Suprapubic skin (tissue), 4 donors: Measurements from ENCODE around the gene ZNF526.

Source experiments
- CTCF ChIP-seq, 2 donors: fragments of 200-600 bp in 1 of 2; fragments of 450-650 bp in 1 of 2; sonication (generic) in 1 of 2; IDR thresholded peaks; one replicate each; pipeline ENCODE4 v1.5.1; 2016 to 2019; ENCODE audit warnings: antibody characterized with exemption in 2 of 2, mild to moderate bottlenecking in 1 of 2, moderate library complexity in 1 of 2
- POLR2A ChIP-seq, 2 donors: fragments of 450-650 bp; IDR thresholded peaks; one replicate each; pipeline ENCODE4 v1.6.1; 2017; ENCODE audit warnings: antibody characterized with exemption in 2 of 2, mild to moderate bottlenecking in 2 of 2, moderate library complexity in 2 of 2
- POLR2AphosphoS5 ChIP-seq, 3 donors: sonication (generic); formaldehyde crosslinking; IDR thresholded peaks; one replicate each; pipeline ENCODE4 v1.6.1; 2017; ENCODE audit warnings: antibody characterized with exemption in 3 of 3

GRCh38 chr19:42204664-42205063 lies 15.4 kb upstream of the ZNF526 start:
- TF ChIP-seq POLR2A (IDR thresholded peaks at IDR 0.05): no peak
- TF ChIP-seq CTCF (IDR thresholded peaks at IDR 0.05): no peak
- TF ChIP-seq POLR2AphosphoS5 (IDR thresholded peaks at IDR 0.05): no peak
